Activated naive CD4-positive, alpha-beta T cell treated with Interleukin-2 at 50 U/mL for 16 hours (primary cell): ENCODE data around the gene FICD.
"Not testable (repeated sequence)": the region's sequence is repeated elsewhere in the genome, so short reads cannot be mapped to it uniquely, and the experiment has no call there.

Experiments
- DNase-seq: peaks from one replicate; pipeline ENCODE4 v3.0.0-alpha.2; 2020

FICD gene

GRCh38 chr12:108538616-108539195, 23.6 kb downstream of the FICD start:
- no peak for DNase-seq

GRCh38 chr12:108542320-108542719, 27.2 kb downstream of the FICD start:
- DNase-seq: no peak

GRCh38 chr12:108543652-108544051, 28.6 kb downstream of the FICD start:
- no peak for DNase-seq

GRCh38 chr12:108547686-108548085, 32.6 kb downstream of the FICD start:
- DNase-seq: no peak

GRCh38 chr12:108548954-108549521, 34.0 kb downstream of the FICD start:
- no peak for DNase-seq

GRCh38 chr12:108551535-108551934, 36.5 kb downstream of the FICD start:
- no peak for DNase-seq

- DNase-seq: no peak
Measured at GRCh38 chr12:108553799-108554198, 38.7 kb downstream of the FICD start.

GRCh38 chr12:108555383-108555782, 40.3 kb downstream of the FICD start:
- DNase-seq: not testable (repeated sequence)

- DNase-seq: peak; percentile 27
Measured at GRCh38 chr12:108559007-108559655, 44.1 kb downstream of the FICD start.

GRCh38 chr12:108559748-108560147, 44.7 kb downstream of the FICD start:
- DNase-seq: no peak

GRCh38 chr12:108560321-108560721, 45.2 kb downstream of the FICD start:
- no peak for DNase-seq

GRCh38 chr12:108560752-108561719, 46.0 kb downstream of the FICD start, which contains the start of gene SART3:
SART3 (minus strand) TSS chr12:108561173; CDS start chr12:108561154, 19 bp downstream.
- DNase-seq: peak; percentile 85

- DNase-seq: no peak
Measured at GRCh38 chr12:108561852-108562347, 46.8 kb downstream of the FICD start.

- DNase-seq: peak; percentile 98
Measured at GRCh38 chr12:108562348-108563135, 47.5 kb downstream of the FICD start, which contains the start of gene ISCU. ISCU (plus strand) TSS chr12:108562596; CDS start chr12:108562623, 27 bp downstream.

- peak; percentile 88 for DNase-seq
Measured at GRCh38 chr12:108563136-108563803, 48.2 kb downstream of the FICD start.

GRCh38 chr12:108563804-108564151, 48.7 kb downstream of the FICD start:
- DNase-seq: no peak

- no peak for DNase-seq
Measured at GRCh38 chr12:108564724-108565123, 49.6 kb downstream of the FICD start.

- no peak for DNase-seq
Measured at GRCh38 chr12:108565146-108565545, 50.1 kb downstream of the FICD start.

GRCh38 chr12:108565976-108566375, 50.9 kb downstream of the FICD start:
- peak; percentile 63 for DNase-seq

- DNase-seq: no peak
Measured at GRCh38 chr12:108566452-108566851, 51.4 kb downstream of the FICD start.
